SJSA1 (cell line): ENCODE measurements around the gene OR4E2. TPM values are rescaled to one million over a fixed set of nuclear protein-coding genes. Genes with fewer than 3 reads are reported as not detected.
"Not testable (repeated sequence)": the region's sequence is repeated elsewhere in the genome, so short reads cannot be mapped to it uniquely, and the experiment has no call there.

Source experiments
- DNase-seq, 2 experiments: peaks; one replicate each; pipeline ENCODE4 v3.0.0-alpha.2; 2015 to 2020; ENCODE audit warnings: low spot score in 2 of 2, low read depth in 1 of 2
- H3K27ac ChIP-seq: fragments of 250-450 bp; sonication (Bioruptor Pico); 2 replicates; pipeline ENCODE4 v1.5.1; 2020; ENCODE audit warnings: mild to moderate bottlenecking, moderate library complexity
- H3K27me3 ChIP-seq: fragments of 250-450 bp; sonication (Bioruptor Pico); replicated peaks from 2 replicates; pipeline ENCODE4 v1.5.1; 2020; ENCODE audit warnings: mild to moderate bottlenecking, moderate library complexity
- H3K36me3 ChIP-seq: fragments of 250-450 bp; sonication (Bioruptor Pico); 2 replicates; pipeline ENCODE4 v1.5.1; 2020; ENCODE audit warnings: mild to moderate bottlenecking
- H3K4me1 ChIP-seq: fragments of 250-450 bp; sonication (Bioruptor Pico); replicated peaks from 2 replicates; pipeline ENCODE4 v1.6.1; 2021; ENCODE audit warnings: mild to moderate bottlenecking
- H3K4me3 ChIP-seq: fragments of 250-450 bp; sonication (Bioruptor Pico); 2 replicates; pipeline ENCODE4 v1.5.1; 2020; ENCODE audit warnings: mild to moderate bottlenecking
- H3K9me3 ChIP-seq: fragments of 250-450 bp; sonication (Bioruptor Pico); replicated peaks from 2 replicates; pipeline ENCODE4 v1.5.1; 2020; ENCODE audit warnings: mild to moderate bottlenecking
- total RNA-seq: library from RNA; depleted of rRNA; stranded (reverse); fragments of >200 nt; shearing (Covaris generic); gene quantifications from 2 replicates; pipeline ENCODE4 v1.2.3, GENCODE V29; 2014

The OR4E2 gene
- total RNA-seq, 1 experiment from 2014 or later, result not detected

DNA sequence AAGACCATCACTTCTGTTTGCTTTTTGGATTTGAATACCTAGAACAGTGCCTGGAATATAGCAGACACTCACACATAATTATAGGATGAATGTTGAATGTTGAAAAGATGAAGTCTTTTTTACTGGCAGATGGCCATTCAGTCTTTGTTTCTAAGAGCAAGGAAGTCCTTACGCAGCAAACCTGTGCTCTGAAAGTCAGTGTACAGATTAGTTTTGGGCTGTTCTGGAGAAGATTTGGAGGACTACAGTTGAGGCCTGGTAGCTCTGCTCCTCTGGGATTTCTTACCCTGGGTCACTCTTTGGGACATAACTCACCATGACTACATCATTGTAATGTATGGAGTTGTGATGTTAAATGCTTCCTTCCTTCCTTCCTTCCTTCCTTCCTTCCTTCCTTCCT is 3.3 kb downstream of the OR4E2 start:
- no peak for DNase-seq
- no peaks in the 10 kb centered on the region for H3K4me1 ChIP-seq
- peaks cover 5% of the 10 kb centered on the region; the same call in 1 of the 2 replicates for H3K27me3 ChIP-seq
- H3K36me3 ChIP-seq, result no peaks in the 10 kb centered on the region
- no peaks in the 10 kb centered on the region for H3K9me3 ChIP-seq
- no peak overlapping the region for H3K27ac ChIP-seq
- H3K4me3 ChIP-seq, result no peak overlapping the region

DNA sequence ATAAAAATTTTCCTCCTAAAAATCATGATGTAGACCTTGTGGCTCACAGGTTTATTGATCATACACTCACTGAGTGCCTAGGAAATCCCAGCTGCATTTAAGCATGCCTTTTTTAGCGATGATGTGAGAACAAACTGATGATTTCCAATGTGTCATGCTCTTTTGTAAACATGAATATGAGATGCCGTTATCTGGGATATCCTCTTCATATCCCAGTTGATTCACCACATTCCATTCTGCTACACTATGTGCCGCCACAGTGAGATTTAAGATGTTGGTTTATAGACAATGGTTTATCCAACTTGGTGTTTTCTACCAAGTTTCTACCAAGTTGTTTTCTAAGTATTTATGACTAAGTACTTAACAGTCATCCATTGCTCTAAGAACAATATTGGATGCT is 14.7 kb downstream of the OR4E2 start:
- DNase-seq, result peak in 1 of 2 experiments; percentile 57
- no peaks in the 10 kb centered on the region for H3K27me3 ChIP-seq
- H3K27ac ChIP-seq, result peak overlapping the region; percentile 72; the same call in 1 of the 2 replicates
- no peaks in the 10 kb centered on the region for H3K36me3 ChIP-seq
- H3K4me1 ChIP-seq, result peaks cover 11% of the 10 kb centered on the region
- no peaks in the 10 kb centered on the region for H3K9me3 ChIP-seq
- no peak overlapping the region for H3K4me3 ChIP-seq

DNA sequence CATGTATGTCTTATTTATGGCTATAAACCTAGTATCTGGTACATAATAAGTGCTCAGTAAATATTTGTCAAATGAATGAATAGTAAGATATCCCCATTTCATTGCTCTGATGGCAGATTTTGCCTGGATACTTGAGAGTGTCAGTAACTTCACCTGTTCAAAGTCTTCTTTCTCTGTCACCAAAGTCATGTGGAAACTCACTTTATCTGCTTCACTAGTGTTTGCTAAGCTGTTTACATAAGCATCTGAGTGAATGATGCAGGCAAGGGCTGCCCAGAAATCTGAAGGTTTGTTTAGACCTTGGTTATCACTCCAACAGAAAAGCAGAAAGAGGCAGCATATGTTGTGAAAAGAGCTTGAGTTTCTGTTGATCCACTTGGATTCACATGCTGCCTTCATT is 15.6 kb downstream of the OR4E2 start:
- no peaks in the 10 kb centered on the region for H3K27me3 ChIP-seq
- no peaks in the 10 kb centered on the region for H3K36me3 ChIP-seq
- peaks cover 11% of the 10 kb centered on the region for H3K4me1 ChIP-seq
- no peak overlapping the region for H3K4me3 ChIP-seq
- DNase-seq, result no peak
- peak overlapping the region; percentile 72 for H3K27ac ChIP-seq
- H3K9me3 ChIP-seq, result no peaks in the 10 kb centered on the region

DNA sequence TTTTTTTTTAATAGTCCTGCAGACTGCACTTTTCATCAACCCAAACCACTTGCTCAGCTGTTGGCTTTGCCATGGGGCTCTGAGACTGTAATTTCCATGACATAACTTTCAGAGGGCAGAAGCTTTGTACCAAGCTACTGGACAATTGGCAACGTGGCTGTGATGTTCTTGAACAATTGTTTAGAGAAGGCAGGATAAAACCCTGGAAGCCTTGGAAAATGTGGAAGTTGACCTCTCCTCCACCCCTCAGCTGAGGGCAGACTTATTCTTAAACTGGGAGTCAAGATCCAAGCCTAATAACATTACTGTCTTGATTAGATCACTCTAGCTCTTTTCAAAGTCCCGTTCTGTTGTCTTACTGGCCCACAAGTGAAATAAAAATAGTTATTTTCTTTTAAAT is 17.7 kb downstream of the OR4E2 start:
- DNase-seq, result no peak

GRCh38 chr14:21672116-21672515 is 18.5 kb downstream of the OR4E2 start:
- Histone ChIP-seq H3K27me3 (no peaks in the 10 kb centered on the region), H3K27ac (no peak overlapping the region), H3K36me3 (no peaks in the 10 kb centered on the region), H3K4me3 (no peak overlapping the region), H3K4me1 (peaks cover 11% of the 10 kb centered on the region), H3K9me3 (no peaks in the 10 kb centered on the region)
- DNase-seq, result peak in 1 of 2 experiments; percentile 1

More for the DNA sequence above, 17.7 kb downstream of the OR4E2 start:
- peaks cover 11% of the 10 kb centered on the region for H3K4me1 ChIP-seq
- H3K9me3 ChIP-seq, result no peaks in the 10 kb centered on the region
- no peaks in the 10 kb centered on the region for H3K27me3 ChIP-seq
- H3K4me3 ChIP-seq, result no peak overlapping the region
- no peak overlapping the region for H3K27ac ChIP-seq
- no peaks in the 10 kb centered on the region for H3K36me3 ChIP-seq

DNA sequence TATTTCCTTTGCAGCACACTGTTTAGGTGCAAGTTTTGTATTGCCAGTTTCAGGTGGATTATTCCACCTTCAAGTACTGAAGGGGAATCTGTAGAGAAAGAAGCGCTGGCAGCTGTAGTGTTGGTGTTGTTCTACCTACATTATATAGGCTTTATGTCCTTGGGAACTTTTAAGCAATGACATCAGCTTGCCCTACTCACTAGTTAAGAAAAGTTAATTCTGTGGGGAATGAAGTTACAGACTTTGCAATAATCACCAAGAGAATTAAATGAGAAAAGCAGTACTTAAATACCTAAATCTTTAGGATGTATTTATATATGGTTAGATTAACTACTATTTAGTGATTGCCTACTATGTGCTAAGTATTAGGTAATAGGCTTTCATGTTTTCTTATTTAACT is 20.1 kb downstream of the OR4E2 start, which contains the start of gene OR4E1:
Gene OR4E1, minus strand, starts transcription at position 101 of the 400 bp plus-strand sequence. CDS start 2,883 bp downstream, outside the sequence.
- H3K27me3 ChIP-seq, result no peaks in the 10 kb centered on the region

GRCh38 chr14:21675566-21675965 is 21.9 kb downstream of the OR4E2 start:
- DNase-seq, result no peak
- H3K27ac ChIP-seq, result no peak overlapping the region
- H3K9me3 ChIP-seq, result no peaks in the 10 kb centered on the region
- peaks cover 10% of the 10 kb centered on the region for H3K4me1 ChIP-seq
- H3K4me3 ChIP-seq, result no peak overlapping the region
- no peaks in the 10 kb centered on the region for H3K36me3 ChIP-seq
- H3K27me3 ChIP-seq, result no peaks in the 10 kb centered on the region

More for the DNA sequence above, 20.1 kb downstream of the OR4E2 start, which contains the start of gene OR4E1:
- DNase-seq, result no peak
- no peaks in the 10 kb centered on the region for H3K9me3 ChIP-seq
- peaks cover 9% of the 10 kb centered on the region for H3K4me1 ChIP-seq
- H3K36me3 ChIP-seq, result no peaks in the 10 kb centered on the region
- no peak within 1 kb of the TSS for H3K4me3 ChIP-seq
- H3K27ac ChIP-seq, result no peak within 1 kb of the TSS

- Histone ChIP-seq H3K27me3 (no peaks in the 10 kb centered on the region), H3K27ac (no peak overlapping the region), H3K4me3 (no peak overlapping the region), H3K4me1 (peaks cover 10% of the 10 kb centered on the region), H3K9me3 (no peaks in the 10 kb centered on the region), H3K36me3 (no peaks in the 10 kb centered on the region)
- DNase-seq, result peak in 1 of 2 experiments; percentile 7
Measured at GRCh38 chr14:21680072-21680471, 26.4 kb downstream of the OR4E2 start.

GRCh38 chr14:21686468-21686867 is 32.8 kb downstream of the OR4E2 start:
- no peak overlapping the region for H3K4me3 ChIP-seq
- H3K4me1 ChIP-seq, result no peaks in the 10 kb centered on the region
- H3K27me3 ChIP-seq, result no peaks in the 10 kb centered on the region
- no peaks in the 10 kb centered on the region for H3K36me3 ChIP-seq
- DNase-seq, result no peak
- no peak overlapping the region for H3K27ac ChIP-seq
- H3K9me3 ChIP-seq, result no peaks in the 10 kb centered on the region

DNA sequence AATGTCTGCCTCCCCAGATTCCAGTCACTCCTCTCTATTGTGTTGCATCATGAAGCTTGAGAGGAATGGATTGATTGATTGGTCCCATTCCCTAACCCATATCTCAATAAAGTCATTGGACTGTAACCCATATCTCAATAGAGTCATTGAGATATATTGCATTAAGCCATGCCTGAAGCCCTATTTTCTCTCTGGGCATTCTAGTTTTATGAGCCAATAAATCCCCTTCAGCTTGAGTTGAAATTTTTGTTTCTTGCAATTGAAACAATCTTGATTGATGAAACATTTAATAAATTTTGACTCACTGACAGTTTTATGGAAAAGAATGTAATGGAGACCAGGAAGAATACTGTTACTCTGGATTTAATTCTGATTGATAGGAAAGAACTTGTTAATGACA is 40.8 kb downstream of the OR4E2 start:
- no peaks in the 10 kb centered on the region; the same call in none of the 2 replicates for H3K27me3 ChIP-seq
- no peak overlapping the region for H3K27ac ChIP-seq
- no peak for DNase-seq
- no peak overlapping the region for H3K4me3 ChIP-seq
- H3K9me3 ChIP-seq, result no peaks in the 10 kb centered on the region
- no peaks in the 10 kb centered on the region for H3K4me1 ChIP-seq
- no peaks in the 10 kb centered on the region for H3K36me3 ChIP-seq

DNA sequence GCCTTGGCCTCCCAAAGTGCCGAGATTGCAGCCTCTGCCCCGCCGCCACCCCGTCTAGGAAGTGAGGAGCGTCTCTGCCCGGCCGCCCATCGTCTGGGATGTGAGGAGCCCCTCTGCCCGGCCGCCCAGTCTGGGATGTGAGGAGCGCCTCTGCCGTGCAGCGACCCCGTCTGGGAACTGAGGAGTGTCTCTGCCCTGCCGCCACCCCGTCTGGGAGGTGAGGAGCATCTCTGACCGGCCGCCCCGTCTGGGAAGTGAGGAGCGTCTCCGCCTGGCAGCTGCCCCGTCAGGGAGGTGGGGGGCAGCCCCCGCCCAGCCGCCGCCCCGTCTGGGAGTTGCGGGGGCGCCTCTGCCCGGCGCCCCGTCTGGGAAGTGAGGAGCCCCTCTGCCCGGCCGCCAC is 44.0 kb downstream of the OR4E2 start:
- not testable (repeated sequence) for H3K27me3 ChIP-seq, H3K4me1 ChIP-seq, H3K9me3 ChIP-seq, H3K36me3 ChIP-seq, H3K4me3 ChIP-seq, H3K27ac ChIP-seq, DNase-seq

- DNase-seq, H3K27ac ChIP-seq, H3K36me3 ChIP-seq, H3K4me1 ChIP-seq, H3K4me3 ChIP-seq, H3K9me3 ChIP-seq, H3K27me3 ChIP-seq: not testable (repeated sequence)
Measured at GRCh38 chr14:21698538-21698937, 44.9 kb downstream of the OR4E2 start.

GRCh38 chr14:21699551-21699950 is 45.9 kb downstream of the OR4E2 start:
- no peaks in the 10 kb centered on the region; the same call in 1 of the 2 replicates for H3K27me3 ChIP-seq
- no peaks in the 10 kb centered on the region for H3K4me1 ChIP-seq
- H3K36me3 ChIP-seq, result no peaks in the 10 kb centered on the region
- H3K27ac ChIP-seq, result no peak overlapping the region
- H3K4me3 ChIP-seq, result no peak overlapping the region
- no peaks in the 10 kb centered on the region for H3K9me3 ChIP-seq
- DNase-seq, result no peak

GRCh38 chr14:21702316-21702715 is 48.7 kb downstream of the OR4E2 start:
- Histone ChIP-seq H3K4me1 (no peaks in the 10 kb centered on the region), H3K27me3 (no peaks in the 10 kb centered on the region), H3K27ac (no peak overlapping the region), H3K4me3 (no peak overlapping the region), H3K9me3 (no peaks in the 10 kb centered on the region), H3K36me3 (no peaks in the 10 kb centered on the region)
- no peak for DNase-seq
